HFF-Myc (cell line): ENCODE data around the gene GUK1.

Experiments used
- DNase-seq: peaks from one replicate; pipeline ENCODE4 v3.0.0-alpha.2; 2011; ENCODE audit warnings: low read depth; ENCODE audit errors: extremely low read depth
- H3K4me3 ChIP-seq: replicated peaks from 2 replicates; pipeline ENCODE4 v1.5.1; 2011; ENCODE audit warnings: low read depth, mild to moderate bottlenecking, control low read depth, low read length
- TF ChIP-seq, protein P1 (sequence below): IDR thresholded peaks from 2 replicates; pipeline ENCODE4 v1.5.1; 2012; ENCODE audit warnings: mild to moderate bottlenecking, low read depth, low read length, control low read depth; ENCODE audit errors: missing control alignments

GUK1 gene

DNA sequence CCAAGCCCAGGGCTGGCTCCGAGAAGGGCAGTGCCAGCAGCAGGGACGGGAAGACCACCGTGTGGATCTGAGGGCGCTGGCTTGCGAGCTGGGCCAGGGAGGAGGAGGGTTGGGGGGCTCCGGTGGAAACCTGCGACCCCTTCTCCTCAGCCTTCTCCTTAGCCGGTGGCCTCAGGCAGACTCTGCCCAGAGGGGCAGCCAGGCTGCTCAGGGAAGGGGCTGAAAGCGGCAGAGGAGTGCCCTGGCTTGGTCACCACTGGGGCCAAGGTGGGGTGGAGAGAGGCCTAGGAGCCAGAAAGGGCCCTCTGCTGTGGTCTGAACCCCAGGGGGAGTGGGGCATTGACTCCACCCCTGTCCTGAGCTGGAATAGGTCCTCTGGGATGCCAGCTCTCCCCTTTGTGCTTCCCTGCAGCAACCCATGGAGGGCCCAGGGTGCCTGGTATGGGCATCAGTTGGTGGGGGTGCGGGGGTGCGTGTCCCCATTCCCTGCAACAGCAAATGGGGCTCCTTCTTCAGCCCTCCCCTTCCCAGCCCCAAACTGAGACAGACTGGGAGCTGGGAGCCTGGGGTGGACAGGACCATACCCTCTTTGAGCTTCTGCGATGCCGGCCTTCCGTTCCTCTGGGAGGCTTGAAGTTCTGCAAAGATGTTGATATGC, 19.1 kb downstream of the GUK1 start:
- DNase-seq, result no peak
- no peak overlapping the region for H3K4me3 ChIP-seq
- TF ChIP-seq, protein P1, sequence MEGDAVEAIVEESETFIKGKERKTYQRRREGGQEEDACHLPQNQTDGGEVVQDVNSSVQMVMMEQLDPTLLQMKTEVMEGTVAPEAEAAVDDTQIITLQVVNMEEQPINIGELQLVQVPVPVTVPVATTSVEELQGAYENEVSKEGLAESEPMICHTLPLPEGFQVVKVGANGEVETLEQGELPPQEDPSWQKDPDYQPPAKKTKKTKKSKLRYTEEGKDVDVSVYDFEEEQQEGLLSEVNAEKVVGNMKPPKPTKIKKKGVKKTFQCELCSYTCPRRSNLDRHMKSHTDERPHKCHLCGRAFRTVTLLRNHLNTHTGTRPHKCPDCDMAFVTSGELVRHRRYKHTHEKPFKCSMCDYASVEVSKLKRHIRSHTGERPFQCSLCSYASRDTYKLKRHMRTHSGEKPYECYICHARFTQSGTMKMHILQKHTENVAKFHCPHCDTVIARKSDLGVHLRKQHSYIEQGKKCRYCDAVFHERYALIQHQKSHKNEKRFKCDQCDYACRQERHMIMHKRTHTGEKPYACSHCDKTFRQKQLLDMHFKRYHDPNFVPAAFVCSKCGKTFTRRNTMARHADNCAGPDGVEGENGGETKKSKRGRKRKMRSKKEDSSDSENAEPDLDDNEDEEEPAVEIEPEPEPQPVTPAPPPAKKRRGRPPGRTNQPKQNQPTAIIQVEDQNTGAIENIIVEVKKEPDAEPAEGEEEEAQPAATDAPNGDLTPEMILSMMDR, result no peak

- no peak for DNase-seq
- TF ChIP-seq, protein P1, result no peak
- H3K4me3 ChIP-seq, result no peak overlapping the region
Measured at GRCh38 chr1:228160201-228160761, 20.2 kb downstream of the GUK1 start.

DNA sequence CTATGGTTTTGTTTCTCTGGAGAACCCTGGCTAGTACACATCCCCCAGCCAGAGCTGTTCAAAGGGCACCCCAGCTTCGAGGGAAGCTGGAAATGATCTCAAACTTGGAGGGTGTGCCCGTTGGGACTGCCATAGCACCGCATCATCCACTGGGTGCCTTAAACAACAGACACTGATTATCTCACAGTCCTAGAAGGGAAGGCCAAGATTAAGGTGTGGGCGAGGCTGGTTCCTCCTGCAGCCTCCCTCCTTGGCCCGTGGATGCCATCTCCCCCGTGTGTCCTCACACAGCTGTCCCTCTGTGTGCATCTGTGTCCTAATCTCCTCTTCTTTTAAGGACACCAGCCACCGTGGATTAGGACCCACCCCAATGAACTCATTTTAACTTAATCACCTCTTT, 21.3 kb downstream of the GUK1 start:
- TF ChIP-seq, protein P1, result no peak
- H3K4me3 ChIP-seq, result no peak overlapping the region
- no peak for DNase-seq

GRCh38 chr1:228161866-228162265, 21.8 kb downstream of the GUK1 start:
- H3K4me3 ChIP-seq, result no peak overlapping the region
- TF ChIP-seq, protein P1, result no peak
- DNase-seq, result no peak

DNA sequence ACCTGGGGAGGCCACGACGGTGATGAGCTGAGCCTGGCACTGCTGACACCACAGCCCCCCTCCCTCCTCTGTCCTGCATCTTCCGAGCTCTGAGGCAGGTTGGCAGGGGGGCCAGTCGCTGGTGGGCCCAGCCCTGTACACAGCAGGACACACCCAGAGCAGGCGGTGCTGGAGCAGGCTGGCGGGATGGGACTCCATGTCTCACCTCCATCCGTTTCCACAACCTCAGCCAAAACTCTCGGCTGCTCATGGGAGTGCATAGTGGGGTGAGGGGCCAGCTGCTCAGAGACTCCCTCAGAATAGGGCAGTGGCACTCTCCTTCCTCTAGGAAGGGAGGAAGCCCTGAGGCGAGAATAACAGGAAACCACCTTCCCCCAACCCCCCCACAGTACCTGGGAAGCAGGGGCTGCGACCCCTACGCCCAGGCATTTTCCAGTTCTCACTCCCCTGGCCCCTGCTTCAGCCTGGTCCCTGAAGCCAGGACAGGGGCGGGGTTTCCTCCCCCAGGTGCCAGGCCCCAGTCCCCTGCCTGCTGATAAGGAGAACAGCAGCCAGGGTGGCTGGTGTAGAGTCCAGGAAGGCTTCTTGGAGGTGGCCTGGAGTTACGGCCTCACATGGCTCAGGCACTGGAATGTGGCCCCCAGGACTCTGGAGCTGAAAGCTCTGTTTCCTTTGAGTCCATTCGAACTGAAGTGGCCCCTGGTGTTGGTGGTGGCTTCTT, 22.4 kb downstream of the GUK1 start:
- TF ChIP-seq, protein P1, result no peak
- no peak overlapping the region for H3K4me3 ChIP-seq
- no peak for DNase-seq

- TF ChIP-seq, protein P1, result no peak
- DNase-seq, result no peak
- no peak overlapping the region for H3K4me3 ChIP-seq
Measured at GRCh38 chr1:228163007-228163753, 23.1 kb downstream of the GUK1 start.
